ENCODE measurements around the gene TOP3B. TPM values are rescaled to one million over a fixed set of nuclear protein-coding genes. Genes with fewer than 3 reads are reported as not detected.

TOP3B gene
- total RNA-seq, 1 experiment from 2014 or later, result 23.9 TPM

DNA sequence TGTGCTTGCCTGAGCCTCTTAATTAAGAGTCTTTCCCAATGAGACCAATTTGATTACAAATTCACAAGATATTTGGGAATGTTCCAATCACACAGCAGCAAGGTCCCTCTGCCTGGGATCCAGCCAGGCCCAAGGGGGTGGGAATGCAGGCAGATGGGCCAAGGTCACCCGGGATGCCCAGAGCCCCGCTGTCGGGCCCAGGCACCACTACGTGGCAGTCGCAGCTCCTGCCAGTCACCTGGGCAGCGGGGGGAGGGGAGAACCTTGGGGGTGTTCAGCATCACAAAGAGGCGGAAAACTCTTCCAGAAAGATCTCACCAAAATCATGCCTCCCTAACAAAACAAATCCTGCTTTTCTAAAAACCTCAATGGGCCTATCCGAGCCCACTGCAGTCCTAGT, 60.9 kb downstream of the TOP3B start:
- BruUV-seq (replicated peaks), result no TSS peak

DNA sequence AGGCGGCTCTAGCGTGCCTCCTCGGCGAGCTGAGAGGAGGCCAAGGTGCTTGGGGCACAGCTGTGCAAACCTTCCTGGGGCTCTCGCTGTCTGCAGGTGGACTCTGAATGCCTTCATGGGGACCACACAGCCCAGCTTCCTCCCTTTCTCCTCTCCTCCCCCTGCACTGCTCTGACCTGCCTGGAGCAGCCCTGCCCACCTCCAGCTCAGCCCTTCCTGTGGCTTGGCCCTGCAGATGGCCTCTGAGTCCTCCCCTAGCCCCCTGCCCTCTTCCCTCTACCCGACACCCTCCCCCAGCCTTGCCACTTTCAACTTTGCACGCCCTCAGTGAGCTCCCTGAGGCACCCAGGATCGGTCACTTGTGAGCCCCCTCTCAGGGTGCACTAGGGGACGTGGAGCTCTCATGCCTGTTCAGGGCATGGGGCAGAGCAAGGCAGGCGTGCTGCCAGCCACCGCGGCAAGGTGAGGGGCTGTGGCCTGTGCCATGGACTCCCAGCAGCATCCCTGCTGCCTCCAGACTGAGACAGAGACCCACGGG, 61.3 kb downstream of the TOP3B start:
- no peaks in the 10 kb centered on the region for H3K9me3 ChIP-seq (ENCODE audit: insufficient read depth, low read depth)
- no peak overlapping the region for H3K27ac ChIP-seq
- no peaks in the 10 kb centered on the region for H3K4me1 ChIP-seq (replicated peaks; ENCODE audit: insufficient read depth)
- H3K27me3 ChIP-seq (ENCODE audit: insufficient read depth, low read depth), result no peaks in the 10 kb centered on the region
- no peak overlapping the region for H3K4me2 ChIP-seq
- H3F3A ChIP-seq (ENCODE audit: insufficient read depth, low read depth), result no peaks in the 10 kb centered on the region
- TF ChIP-seq EZH2 (IDR thresholded peaks at IDR 0.05; ENCODE audit: low read depth), result no peak
- no peak for TF ChIP-seq CTCF (conservative IDR thresholded peaks at IDR 0.05)
- CTCF ChIA-PET, result no interaction called here
- no peak overlapping the region for H3K4me3 ChIP-seq
- H4K20me1 ChIP-seq (ENCODE audit: insufficient read depth), result no peaks in the 10 kb centered on the region
- intact Hi-C loops (cut with micrococcal nuclease; ENCODE audit: unreplicated experiment), result no loop called here
- BruUV-seq (replicated peaks), result no TSS peak
- H3K36me3 ChIP-seq (ENCODE audit: low read depth), result no peaks in the 10 kb centered on the region
- POLR2A ChIA-PET (ENCODE audit: unreplicated experiment), result no interaction called here
- H2AFZ ChIP-seq, result no peak overlapping the region
- no peaks in the 10 kb centered on the region for H3K79me2 ChIP-seq (ENCODE audit: low read depth)
- DNase-seq, result no peak
- no peaks in the 10 kb centered on the region for H3K9me2 ChIP-seq (ENCODE audit: insufficient read depth)

More for the DNA sequence above, 60.9 kb downstream of the TOP3B start:
- Histone ChIP-seq H3K4me3 (no peak overlapping the region), H3K9me3 (ENCODE audit: insufficient read depth, low read depth) (no peaks in the 10 kb centered on the region), H3K79me2 (ENCODE audit: low read depth) (no peaks in the 10 kb centered on the region), H3K27me3 (ENCODE audit: insufficient read depth, low read depth) (no peaks in the 10 kb centered on the region), H3K36me3 (ENCODE audit: low read depth) (no peaks in the 10 kb centered on the region), H2AFZ (no peak overlapping the region), H3K27ac (no peak overlapping the region), H4K20me1 (ENCODE audit: insufficient read depth) (no peaks in the 10 kb centered on the region), H3K4me1 (replicated peaks; ENCODE audit: insufficient read depth) (no peaks in the 10 kb centered on the region), H3K9me2 (ENCODE audit: insufficient read depth) (no peaks in the 10 kb centered on the region), H3F3A (ENCODE audit: insufficient read depth, low read depth) (no peaks in the 10 kb centered on the region), H3K4me2 (no peak overlapping the region)
- TF ChIP-seq EZH2 (IDR thresholded peaks at IDR 0.05; ENCODE audit: low read depth), result no peak
- no peak for TF ChIP-seq CTCF (conservative IDR thresholded peaks at IDR 0.05)
- no peak for DNase-seq
- intact Hi-C loops (cut with micrococcal nuclease; ENCODE audit: unreplicated experiment), result no loop called here
- ChIA-PET POLR2A (ENCODE audit: unreplicated experiment) (no interaction called here), CTCF (interaction anchor here (0.5 kb wide), 1 partner anchor 109 kb away, joined by 5 read pairs; no protein-coding TSS in a partner anchor)

DNA sequence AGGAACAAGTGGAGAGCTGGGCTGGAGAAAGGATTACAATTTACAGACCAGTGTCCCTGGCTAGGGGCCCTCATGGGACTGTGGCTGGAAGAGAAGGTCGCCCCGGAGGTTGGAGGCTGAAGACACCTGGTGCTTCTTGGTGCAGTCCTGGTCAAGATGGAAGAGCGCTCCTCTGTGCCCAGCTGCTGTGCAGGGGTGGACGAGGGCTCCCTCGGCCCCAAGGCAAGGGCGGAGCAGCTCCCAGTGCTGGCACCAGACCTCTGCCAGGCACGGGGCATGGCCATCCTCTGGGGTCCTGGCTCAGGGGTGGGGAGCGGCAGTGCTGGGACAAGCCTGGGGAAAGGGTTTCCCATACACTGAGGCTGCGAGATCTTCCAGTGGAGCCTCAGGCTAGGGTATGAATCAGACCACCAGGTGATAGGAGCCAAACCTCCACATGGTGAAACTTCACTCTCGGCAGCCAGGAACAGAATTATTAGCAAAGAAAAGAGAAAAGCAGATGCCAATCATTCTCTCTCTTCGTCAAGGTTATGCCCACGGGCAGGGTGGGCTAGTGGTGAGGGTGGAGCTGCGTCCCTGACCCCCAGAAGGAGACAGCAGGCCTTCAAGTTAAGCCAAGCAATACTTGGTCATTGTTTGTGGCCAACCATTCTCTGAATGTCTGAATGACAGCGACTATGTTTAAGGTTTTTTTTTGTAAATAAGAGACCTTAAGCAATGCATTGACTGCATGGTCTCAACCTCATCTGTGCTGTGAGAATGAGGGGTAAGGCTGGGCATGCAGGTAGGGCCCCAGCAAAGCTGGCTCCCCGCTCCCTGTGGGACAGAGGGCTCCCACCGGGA, 62.0 kb downstream of the TOP3B start:
- no peak for DNase-seq
- Histone ChIP-seq H2AFZ (no peak overlapping the region), H3F3A (ENCODE audit: insufficient read depth, low read depth) (no peaks in the 10 kb centered on the region), H3K36me3 (ENCODE audit: low read depth) (no peaks in the 10 kb centered on the region), H3K4me3 (no peak overlapping the region), H3K27me3 (ENCODE audit: insufficient read depth, low read depth) (no peaks in the 10 kb centered on the region), H3K79me2 (ENCODE audit: low read depth) (no peaks in the 10 kb centered on the region), H3K4me1 (replicated peaks; ENCODE audit: insufficient read depth) (no peaks in the 10 kb centered on the region), H3K9me3 (ENCODE audit: insufficient read depth, low read depth) (no peaks in the 10 kb centered on the region), H4K20me1 (ENCODE audit: insufficient read depth) (no peaks in the 10 kb centered on the region), H3K9me2 (ENCODE audit: insufficient read depth) (no peaks in the 10 kb centered on the region), H3K4me2 (no peak overlapping the region), H3K27ac (no peak overlapping the region)
- POLR2A ChIA-PET (ENCODE audit: unreplicated experiment), result no interaction called here
- BruUV-seq (replicated peaks), result no TSS peak
- CTCF ChIA-PET, result no interaction called here
- intact Hi-C loops (cut with micrococcal nuclease; ENCODE audit: unreplicated experiment), result no loop called here
- no peak for TF ChIP-seq CTCF (conservative IDR thresholded peaks at IDR 0.05)

Measured in PC-9 (cell line).